Esophagus muscularis mucosa (tissue), 4 donors: Measurements from ENCODE around the gene ZNF350.
"Not testable (repeated sequence)": the region's sequence is repeated elsewhere in the genome, so short reads cannot be mapped to it uniquely, and the experiment has no call there.

Source experiments
- EP300 ChIP-seq: sonication (generic); formaldehyde crosslinking; IDR thresholded peaks from one replicate; pipeline ENCODE4 v1.6.1; 2017; ENCODE audit warnings: antibody characterized with exemption
- POLR2A ChIP-seq: fragments of 450-650 bp; IDR thresholded peaks from one replicate; pipeline ENCODE4 v1.6.1; 2017; ENCODE audit warnings: antibody characterized with exemption, moderate library complexity, mild to moderate bottlenecking, low read depth
- POLR2AphosphoS5 ChIP-seq, 2 donors: sonication (generic); formaldehyde crosslinking; IDR thresholded peaks; one replicate each; pipeline ENCODE4 v1.6.1; 2017; ENCODE audit warnings: antibody characterized with exemption in 2 of 2
- TF ChIP-seq, protein P1 (sequence below), 3 experiments: fragments of 200-600 bp in 2 of 3; fragments of 450-650 bp in 1 of 3; sonication (generic) in 2 of 3; IDR thresholded peaks; one replicate each; pipeline ENCODE4 v1.5.1; 2017 to 2019; ENCODE audit warnings: antibody characterized with exemption in 3 of 3, mild to moderate bottlenecking in 2 of 3, moderate library complexity in 1 of 3

DNA sequence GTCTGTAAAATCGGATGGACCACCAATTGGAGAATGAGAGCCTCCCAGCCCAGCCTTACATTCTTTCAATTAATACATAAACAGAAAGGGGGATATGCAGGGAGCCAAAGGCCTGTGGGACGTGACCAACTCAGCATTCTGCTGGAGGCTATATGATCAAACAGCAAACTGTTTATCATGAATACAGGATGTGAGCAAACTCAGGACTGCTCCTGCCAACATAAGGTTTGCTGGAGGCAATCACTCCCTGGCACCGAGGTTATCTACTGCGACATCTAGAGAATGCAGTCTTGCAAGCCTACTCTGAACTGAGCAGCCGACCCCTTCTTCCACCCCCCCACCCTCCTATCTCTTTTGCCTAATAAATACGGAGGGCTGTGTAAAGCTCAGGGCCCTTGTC, 5.7 kb downstream of the ZNF350 start:
- TF ChIP-seq, protein P1, sequence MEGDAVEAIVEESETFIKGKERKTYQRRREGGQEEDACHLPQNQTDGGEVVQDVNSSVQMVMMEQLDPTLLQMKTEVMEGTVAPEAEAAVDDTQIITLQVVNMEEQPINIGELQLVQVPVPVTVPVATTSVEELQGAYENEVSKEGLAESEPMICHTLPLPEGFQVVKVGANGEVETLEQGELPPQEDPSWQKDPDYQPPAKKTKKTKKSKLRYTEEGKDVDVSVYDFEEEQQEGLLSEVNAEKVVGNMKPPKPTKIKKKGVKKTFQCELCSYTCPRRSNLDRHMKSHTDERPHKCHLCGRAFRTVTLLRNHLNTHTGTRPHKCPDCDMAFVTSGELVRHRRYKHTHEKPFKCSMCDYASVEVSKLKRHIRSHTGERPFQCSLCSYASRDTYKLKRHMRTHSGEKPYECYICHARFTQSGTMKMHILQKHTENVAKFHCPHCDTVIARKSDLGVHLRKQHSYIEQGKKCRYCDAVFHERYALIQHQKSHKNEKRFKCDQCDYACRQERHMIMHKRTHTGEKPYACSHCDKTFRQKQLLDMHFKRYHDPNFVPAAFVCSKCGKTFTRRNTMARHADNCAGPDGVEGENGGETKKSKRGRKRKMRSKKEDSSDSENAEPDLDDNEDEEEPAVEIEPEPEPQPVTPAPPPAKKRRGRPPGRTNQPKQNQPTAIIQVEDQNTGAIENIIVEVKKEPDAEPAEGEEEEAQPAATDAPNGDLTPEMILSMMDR (IDR thresholded peaks at IDR 0.05) = not testable (repeated sequence)
- TF ChIP-seq POLR2A; EP300; POLR2AphosphoS5 (IDR thresholded peaks at IDR 0.05): not testable (repeated sequence)
